GM18498 (cell line): Measurements from ENCODE around the gene PHC3.
"Not testable (repeated sequence)": the region's sequence is repeated elsewhere in the genome, so short reads cannot be mapped to it uniquely, and the experiment has no call there.

ENCODE experiments used
- ATAC-seq: cut with Tn5 transposase; IDR thresholded peaks from one replicate; pipeline ENCODE4 v1.9.1; 2021; ENCODE audit warnings: mild to moderate bottlenecking, moderate library complexity; ENCODE audit not compliant: unreplicated experiment

The PHC3 gene

GRCh38 chr3:170180908-170181885 lies at the start of gene PHC3:
Gene PHC3 (minus strand): TSS chr3:170181733. CDS start chr3:170181715, 18 bp downstream.
- ATAC-seq: peak; percentile 78

GRCh38 chr3:170228093-170228766 lies 46.7 kb upstream of the PHC3 start:
- no peak for ATAC-seq

GRCh38 chr3:170226426-170226960 lies 45.0 kb upstream of the PHC3 start:
- no peak for ATAC-seq

- ATAC-seq: no peak
Measured at GRCh38 chr3:170225166-170225565, 43.6 kb upstream of the PHC3 start.

GRCh38 chr3:170222647-170223541 lies 41.4 kb upstream of the PHC3 start:
- peak; percentile 24 for ATAC-seq

- ATAC-seq: peak; percentile 96
Measured at GRCh38 chr3:170221924-170222646, 40.6 kb upstream of the PHC3 start, which contains the start of gene PRKCI. Gene PRKCI (plus strand): TSS chr3:170222424. CDS start chr3:170222670, 246 bp downstream.

GRCh38 chr3:170220871-170221270 lies 39.3 kb upstream of the PHC3 start:
- ATAC-seq: no peak

- no peak for ATAC-seq
Measured at GRCh38 chr3:170219850-170220249, 38.3 kb upstream of the PHC3 start.

GRCh38 chr3:170211668-170212067 lies 30.1 kb upstream of the PHC3 start:
- no peak for ATAC-seq

- no peak for ATAC-seq
Measured at GRCh38 chr3:170207717-170208116, 26.2 kb upstream of the PHC3 start.

- not testable (repeated sequence) for ATAC-seq
Measured at GRCh38 chr3:170206164-170206762, 24.7 kb upstream of the PHC3 start.

- no peak for ATAC-seq
Measured at GRCh38 chr3:170205302-170205701, 23.8 kb upstream of the PHC3 start.

- ATAC-seq: no peak
Measured at GRCh38 chr3:170204509-170204908, 23.0 kb upstream of the PHC3 start.

- no peak for ATAC-seq
Measured at GRCh38 chr3:170204023-170204472, 22.5 kb upstream of the PHC3 start.

GRCh38 chr3:170203457-170203856 lies 21.9 kb upstream of the PHC3 start:
- no peak for ATAC-seq

GRCh38 chr3:170201527-170201926 lies 20.0 kb upstream of the PHC3 start:
- ATAC-seq: no peak

GRCh38 chr3:170200987-170201386 lies 19.5 kb upstream of the PHC3 start:
- no peak for ATAC-seq

GRCh38 chr3:170196833-170197232 lies 15.3 kb upstream of the PHC3 start:
- no peak for ATAC-seq

GRCh38 chr3:170195759-170196158 lies 14.2 kb upstream of the PHC3 start:
- ATAC-seq: not testable (repeated sequence)
